Measurements from ENCODE around the gene BIRC2. TPM values are rescaled to one million over a fixed set of nuclear protein-coding genes. Genes with fewer than 3 reads are reported as not detected.

The BIRC2 gene
- total RNA-seq, 2 donors from 2014 or later = 48.7 to 92.9 TPM

- no peaks in the 10 kb centered on the region for H3K4me1 ChIP-seq (ENCODE audit: control insufficient read depth in 1 of 2, low read depth in 2 of 2)
- TF ChIP-seq CTCF (IDR thresholded peaks at IDR 0.05) = no peak
Measured at GRCh38 chr11:102423936-102424335, 76.9 kb downstream of the BIRC2 start.

DNA sequence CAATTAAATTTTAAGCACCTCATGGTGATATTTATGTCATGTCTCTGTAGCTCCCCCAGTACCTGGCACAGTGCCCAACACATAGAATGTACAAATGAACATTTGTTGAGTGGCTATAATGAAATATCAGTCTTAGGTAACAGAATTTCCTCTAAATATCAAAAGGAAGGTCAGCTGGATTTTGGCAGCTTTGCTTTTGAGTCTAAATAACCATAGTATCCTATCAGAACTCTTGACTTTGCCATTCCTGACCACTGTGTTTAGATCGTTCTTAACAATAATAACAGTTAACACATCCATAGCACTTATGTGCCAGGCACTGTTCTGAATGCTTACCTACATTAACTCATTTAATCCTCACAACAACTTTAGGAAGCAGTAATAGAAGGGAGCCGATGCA, 79.0 kb downstream of the BIRC2 start:
- no peak for ATAC-seq (ENCODE audit: insufficient number of reproducible peaks, low FRiP score, low read depth)
- Histone ChIP-seq H3K4me3 (no peak overlapping the region), H3K27ac (no peak overlapping the region), H3K4me1 (ENCODE audit: control insufficient read depth in 1 of 2, low read depth in 2 of 2) (peaks cover 11 to 18% of the 10 kb centered on the region in 2 donors), H3K9me3 (no peaks in the 10 kb centered on the region), H3K36me3 (no peaks in the 10 kb centered on the region), H3K27me3 (replicated peaks; ENCODE audit: insufficient read depth) (no peaks in the 10 kb centered on the region)
- no peak for TF ChIP-seq CTCF (IDR thresholded peaks at IDR 0.05)
- DNase-seq (ENCODE audit: low spot score) = no peak

More at GRCh38 chr11:102423936-102424335, 76.9 kb downstream of the BIRC2 start:
- no peaks in the 10 kb centered on the region for H3K27me3 ChIP-seq (replicated peaks; ENCODE audit: insufficient read depth)
- no peaks in the 10 kb centered on the region for H3K9me3 ChIP-seq
- DNase-seq (ENCODE audit: low spot score) (no peak), ATAC-seq (ENCODE audit: insufficient number of reproducible peaks, low FRiP score, low read depth) (no peak)
- no peaks in the 10 kb centered on the region for H3K36me3 ChIP-seq
- H3K4me3 ChIP-seq = no peak overlapping the region
- H3K27ac ChIP-seq = no peak overlapping the region

GRCh38 chr11:102426570-102426969, 79.6 kb downstream of the BIRC2 start:
- Histone ChIP-seq H3K27ac (no peak overlapping the region), H3K27me3 (replicated peaks; ENCODE audit: insufficient read depth) (no peaks in the 10 kb centered on the region), H3K36me3 (no peaks in the 10 kb centered on the region), H3K4me1 (ENCODE audit: control insufficient read depth in 1 of 2, low read depth in 2 of 2) (peaks cover 11 to 22% of the 10 kb centered on the region in 2 donors), H3K4me3 (no peak overlapping the region), H3K9me3 (no peaks in the 10 kb centered on the region)
- no peak for TF ChIP-seq CTCF (IDR thresholded peaks at IDR 0.05)
- ATAC-seq (ENCODE audit: insufficient number of reproducible peaks, low FRiP score, low read depth) = no peak
- DNase-seq (ENCODE audit: low spot score) = no peak

DNA sequence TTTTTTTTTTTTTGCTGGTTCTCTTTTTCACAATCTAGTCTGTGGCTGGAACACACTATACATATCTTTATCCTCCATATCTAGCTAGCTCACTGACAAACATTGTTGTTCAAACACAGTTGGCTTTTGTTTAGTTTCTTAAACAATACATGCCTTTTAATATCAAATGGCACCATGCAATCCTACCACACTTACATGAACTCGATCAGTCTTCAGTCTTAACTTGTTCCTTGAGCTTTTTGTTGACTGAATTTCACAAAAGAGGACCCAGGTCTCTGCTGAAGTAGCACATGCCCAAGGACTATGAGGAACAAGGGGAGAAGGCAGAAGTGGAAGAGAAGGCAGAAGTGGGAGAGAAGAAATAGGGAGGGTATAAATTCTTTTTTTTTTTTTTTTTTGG, 80.1 kb downstream of the BIRC2 start:
- Histone ChIP-seq H3K27ac (no peak overlapping the region), H3K27me3 (replicated peaks; ENCODE audit: insufficient read depth) (no peaks in the 10 kb centered on the region), H3K4me1 (ENCODE audit: control insufficient read depth in 1 of 2, low read depth in 2 of 2) (peaks cover 11 to 22% of the 10 kb centered on the region in 2 donors), H3K36me3 (no peaks in the 10 kb centered on the region), H3K4me3 (no peak overlapping the region), H3K9me3 (no peaks in the 10 kb centered on the region)
- no peak for ATAC-seq (ENCODE audit: insufficient number of reproducible peaks, low FRiP score, low read depth)
- no peak for TF ChIP-seq CTCF (IDR thresholded peaks at IDR 0.05)
- DNase-seq (ENCODE audit: low spot score) = no peak

Other genes with a start within 250 kb of the BIRC2 start
- gene YAP1, start 236.8 kb upstream of the BIRC2 start, total RNA-seq = 100 to 1,000 TPM; 355 to 434 TPM
- gene BIRC3, start 29.7 kb upstream of the BIRC2 start, total RNA-seq = 10 to 100 TPM in 1 of 2 donors, 1 to 10 TPM in 1; 4.9 to 15.3 TPM
- 10 to 100 TPM; 50.8 to 77.5 TPM for gene TMEM123, start 105.6 kb downstream of the BIRC2 start, total RNA-seq
- gene MMP7, start 183.5 kb downstream of the BIRC2 start, total RNA-seq = not detected

Data from thoracic aorta (tissue), 2 donors.